Loucy (cell line): ENCODE results near the gene PALLD.

Experiments
- EZH2phosphoT487 ChIP-seq: fragments of 200-600 bp; IDR thresholded peaks from 2 replicates; pipeline ENCODE4 v1.6.1; 2018; ENCODE audit warnings: antibody characterized with exemption, mild to moderate bottlenecking, moderate library complexity, borderline replicate concordance
- TF ChIP-seq, protein P1 (sequence below): fragments of 200-600 bp; sonication (generic); conservative IDR thresholded peaks from 2 replicates; pipeline ENCODE4 v1.5.1; 2014; ENCODE audit warnings: mild to moderate bottlenecking, antibody characterized with exemption, low read length

- TF ChIP-seq, protein P1, sequence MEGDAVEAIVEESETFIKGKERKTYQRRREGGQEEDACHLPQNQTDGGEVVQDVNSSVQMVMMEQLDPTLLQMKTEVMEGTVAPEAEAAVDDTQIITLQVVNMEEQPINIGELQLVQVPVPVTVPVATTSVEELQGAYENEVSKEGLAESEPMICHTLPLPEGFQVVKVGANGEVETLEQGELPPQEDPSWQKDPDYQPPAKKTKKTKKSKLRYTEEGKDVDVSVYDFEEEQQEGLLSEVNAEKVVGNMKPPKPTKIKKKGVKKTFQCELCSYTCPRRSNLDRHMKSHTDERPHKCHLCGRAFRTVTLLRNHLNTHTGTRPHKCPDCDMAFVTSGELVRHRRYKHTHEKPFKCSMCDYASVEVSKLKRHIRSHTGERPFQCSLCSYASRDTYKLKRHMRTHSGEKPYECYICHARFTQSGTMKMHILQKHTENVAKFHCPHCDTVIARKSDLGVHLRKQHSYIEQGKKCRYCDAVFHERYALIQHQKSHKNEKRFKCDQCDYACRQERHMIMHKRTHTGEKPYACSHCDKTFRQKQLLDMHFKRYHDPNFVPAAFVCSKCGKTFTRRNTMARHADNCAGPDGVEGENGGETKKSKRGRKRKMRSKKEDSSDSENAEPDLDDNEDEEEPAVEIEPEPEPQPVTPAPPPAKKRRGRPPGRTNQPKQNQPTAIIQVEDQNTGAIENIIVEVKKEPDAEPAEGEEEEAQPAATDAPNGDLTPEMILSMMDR, result no peak
- TF ChIP-seq EZH2phosphoT487, result no peak
Measured at GRCh38 chr4:168677879-168678278, 181.0 kb downstream of the PALLD start.
